Thoracic aorta (tissue), 2 donors: ENCODE measurements around the gene PRSS33. TPM values are rescaled to one million over a fixed set of nuclear protein-coding genes. Genes with fewer than 3 reads are reported as not detected.

Experiments used
- ATAC-seq: fragments of 150-250 bp; one replicate; pipeline ENCODE4 v1.8.0; 2017; ENCODE audit warnings: low read depth; ENCODE audit not compliant: insufficient number of reproducible peaks, low FRiP score
- DNase-seq: peaks from one replicate; pipeline ENCODE4 v3.0.0-alpha.2; 2020; ENCODE audit warnings: low spot score
- H3K27ac ChIP-seq, 2 donors: fragments of 200-600 bp; sonication (generic); 1 replicate in 1 of 2; 2 replicates in 1 of 2; pipeline ENCODE4 v1.5.1; 2016; ENCODE audit warnings: mild to moderate bottlenecking in 2 of 2, moderate library complexity in 2 of 2
- H3K27me3 ChIP-seq: fragments of 200-600 bp; sonication (generic); replicated peaks from 2 replicates; pipeline ENCODE4 v1.6.0; 2016; ENCODE audit warnings: mild to moderate bottlenecking; ENCODE audit not compliant: insufficient read depth
- H3K36me3 ChIP-seq: fragments of 200-600 bp; sonication (generic); one replicate; pipeline ENCODE4 v1.5.1; 2016
- H3K4me1 ChIP-seq, 2 donors: fragments of 200-600 bp; sonication (generic); 1 replicate in 1 of 2; 2 replicates in 1 of 2; pipeline versions ENCODE4 v1.5.1 to v1.6.0; 2016; ENCODE audit warnings: low read depth in 2 of 2, mild to moderate bottlenecking in 1 of 2; ENCODE audit not compliant: control insufficient read depth in 1 of 2
- H3K4me3 ChIP-seq: fragments of 200-600 bp; sonication (generic); 2 replicates; pipeline ENCODE4 v1.5.1; 2016; ENCODE audit warnings: mild to moderate bottlenecking
- H3K9me3 ChIP-seq: fragments of 200-600 bp; sonication (generic); 2 replicates; pipeline ENCODE4 v1.5.1; 2016
- total RNA-seq, 2 donors: library from RNA; depleted of rRNA; stranded (reverse); fragments of >200 nt; gene quantifications; one replicate each; pipeline versions ENCODE4 v1.1.0 to v1.2.3, GENCODE V29; 2016
- TF ChIP-seq, protein P1 (sequence below): fragments of 200-600 bp; sonication (generic); IDR thresholded peaks from one replicate; pipeline ENCODE4 v1.5.1; 2019; ENCODE audit warnings: antibody characterized with exemption

Gene PRSS33
- total RNA-seq, 2 donors from 2014 or later: not detected

DNA sequence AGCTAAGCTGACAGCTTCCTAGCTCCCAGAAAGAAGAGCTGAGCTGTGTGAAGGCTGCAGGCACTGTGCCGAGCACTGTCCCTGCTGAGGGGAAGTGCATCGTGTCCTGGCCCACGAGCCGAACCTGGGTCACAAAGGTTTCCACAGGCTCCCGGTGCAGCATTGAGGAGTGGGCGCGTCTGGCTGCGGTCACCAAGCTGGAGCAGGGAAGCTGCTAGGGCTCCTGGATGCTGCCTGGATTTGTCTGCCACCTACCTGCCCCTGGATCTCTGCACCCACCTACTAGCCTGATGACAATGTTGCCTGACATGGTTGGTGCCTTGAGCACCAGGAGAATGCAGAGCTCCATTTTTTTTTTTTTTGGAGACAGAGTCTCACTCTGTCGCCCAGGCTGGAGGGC, 41.4 kb downstream of the PRSS33 start:
- no peaks in the 10 kb centered on the region for H3K9me3 ChIP-seq
- H3K4me1 ChIP-seq: no peaks in the 10 kb centered on the region
- TF ChIP-seq, protein P1, sequence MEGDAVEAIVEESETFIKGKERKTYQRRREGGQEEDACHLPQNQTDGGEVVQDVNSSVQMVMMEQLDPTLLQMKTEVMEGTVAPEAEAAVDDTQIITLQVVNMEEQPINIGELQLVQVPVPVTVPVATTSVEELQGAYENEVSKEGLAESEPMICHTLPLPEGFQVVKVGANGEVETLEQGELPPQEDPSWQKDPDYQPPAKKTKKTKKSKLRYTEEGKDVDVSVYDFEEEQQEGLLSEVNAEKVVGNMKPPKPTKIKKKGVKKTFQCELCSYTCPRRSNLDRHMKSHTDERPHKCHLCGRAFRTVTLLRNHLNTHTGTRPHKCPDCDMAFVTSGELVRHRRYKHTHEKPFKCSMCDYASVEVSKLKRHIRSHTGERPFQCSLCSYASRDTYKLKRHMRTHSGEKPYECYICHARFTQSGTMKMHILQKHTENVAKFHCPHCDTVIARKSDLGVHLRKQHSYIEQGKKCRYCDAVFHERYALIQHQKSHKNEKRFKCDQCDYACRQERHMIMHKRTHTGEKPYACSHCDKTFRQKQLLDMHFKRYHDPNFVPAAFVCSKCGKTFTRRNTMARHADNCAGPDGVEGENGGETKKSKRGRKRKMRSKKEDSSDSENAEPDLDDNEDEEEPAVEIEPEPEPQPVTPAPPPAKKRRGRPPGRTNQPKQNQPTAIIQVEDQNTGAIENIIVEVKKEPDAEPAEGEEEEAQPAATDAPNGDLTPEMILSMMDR: no peak
- no peaks in the 10 kb centered on the region for H3K27me3 ChIP-seq
- no peak overlapping the region for H3K27ac ChIP-seq
- DNase-seq: no peak
- no peak overlapping the region for H3K4me3 ChIP-seq
- H3K36me3 ChIP-seq: no peaks in the 10 kb centered on the region
- no peak for ATAC-seq

DNA sequence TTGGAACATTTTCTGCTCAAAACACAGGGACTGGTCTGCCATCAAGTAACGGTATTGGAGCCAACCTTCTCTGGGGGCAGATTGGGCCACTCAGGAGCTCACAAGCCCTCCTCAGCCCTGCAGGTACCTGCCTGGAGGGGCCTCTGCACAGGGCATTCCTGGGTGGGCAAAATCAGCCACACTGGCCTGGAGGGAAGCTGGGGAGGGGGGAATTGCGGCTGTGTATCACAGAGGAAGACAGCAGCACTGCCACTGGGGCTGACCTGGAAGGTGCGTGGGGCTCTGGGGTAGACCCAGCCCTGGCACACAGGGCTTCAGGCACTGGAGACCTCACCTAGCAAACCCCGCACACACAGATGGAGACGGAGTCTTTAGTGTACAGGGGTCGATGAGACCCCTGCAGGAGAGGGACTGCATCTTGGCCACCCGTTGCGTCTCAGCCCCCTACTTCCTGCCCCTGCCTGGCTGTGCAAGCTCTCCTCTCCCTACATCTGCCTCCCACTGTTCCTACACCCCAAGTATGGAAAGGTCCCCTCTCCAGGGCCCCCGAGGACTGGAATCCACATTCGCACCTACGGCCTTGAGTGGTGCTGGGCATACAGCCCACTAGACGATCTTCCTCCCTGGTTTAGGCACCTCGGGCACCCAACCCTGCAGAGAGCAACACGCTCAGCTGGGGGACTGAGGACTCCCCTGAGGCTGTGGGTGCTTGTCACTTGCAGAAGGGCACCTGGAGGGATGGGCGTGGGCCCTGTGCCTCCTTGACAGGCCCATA, 42.1 kb downstream of the PRSS33 start:
- no peaks in the 10 kb centered on the region for H3K27me3 ChIP-seq
- no peak overlapping the region for H3K27ac ChIP-seq
- ATAC-seq (no peak), DNase-seq (no peak)
- H3K4me1 ChIP-seq: no peaks in the 10 kb centered on the region
- H3K4me3 ChIP-seq: no peak overlapping the region
- TF ChIP-seq, protein P1: no peak
- no peaks in the 10 kb centered on the region for H3K9me3 ChIP-seq
- no peaks in the 10 kb centered on the region for H3K36me3 ChIP-seq

DNA sequence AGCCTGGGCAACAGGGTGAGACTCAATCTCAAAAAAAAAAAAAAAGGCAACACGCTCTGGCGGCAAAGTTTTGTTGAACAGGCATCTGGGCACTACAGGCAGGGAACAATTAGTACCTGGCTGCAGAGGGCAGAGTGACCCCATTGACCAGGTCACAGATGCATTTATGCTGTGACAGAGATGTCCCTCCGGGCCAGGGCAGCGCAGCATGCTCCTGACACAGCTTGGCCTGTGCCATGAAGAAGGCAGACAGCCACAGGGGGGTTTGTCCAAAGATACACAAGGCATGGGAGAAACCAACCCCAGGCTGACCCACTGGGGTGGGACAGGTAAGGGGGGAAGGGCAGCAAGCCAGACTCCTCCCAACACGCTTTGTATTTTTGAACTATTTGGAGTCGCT, 42.6 kb downstream of the PRSS33 start:
- no peak for DNase-seq

DNA sequence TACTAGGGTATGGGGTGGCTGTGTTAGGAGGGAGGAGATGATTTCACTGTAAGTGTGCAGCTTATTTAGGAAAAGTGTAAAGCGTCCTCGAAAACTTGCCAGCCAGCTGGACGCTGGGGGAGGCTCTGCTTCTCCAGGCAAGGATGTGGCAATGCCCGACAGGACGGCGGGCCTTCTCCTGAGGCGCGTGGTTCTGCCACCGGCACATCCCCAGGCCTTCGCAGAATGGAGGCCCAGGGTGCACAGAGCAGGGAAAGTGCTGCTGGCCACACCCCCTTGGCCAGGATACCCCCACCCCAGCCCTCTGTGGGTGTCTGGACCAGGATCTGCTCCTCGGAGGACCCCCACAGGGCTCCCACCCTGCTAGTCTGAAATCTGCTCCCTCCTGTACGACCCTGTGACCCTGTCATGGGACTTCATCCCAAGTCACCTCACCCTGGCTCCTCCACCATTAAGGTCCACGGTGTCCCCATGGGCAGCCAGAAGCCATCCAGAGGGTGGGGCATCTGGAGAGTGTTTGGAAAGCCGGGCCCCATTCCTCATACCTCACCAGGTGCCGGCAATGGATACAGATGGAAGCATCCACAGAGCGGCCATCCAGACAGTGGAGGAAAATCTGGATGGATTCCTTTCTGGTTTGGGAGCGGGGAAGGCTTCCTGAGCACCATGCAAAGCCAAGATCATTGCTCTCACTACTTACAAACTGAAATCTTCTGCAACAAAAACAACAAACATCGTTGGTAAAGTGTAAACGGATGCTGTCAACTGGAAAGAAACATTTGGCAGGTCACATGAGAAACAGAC, 44.2 kb downstream of the PRSS33 start:
- H3K4me1 ChIP-seq: no peaks in the 10 kb centered on the region
- no peak for DNase-seq
- TF ChIP-seq, protein P1: no peak
- no peak overlapping the region for H3K27ac ChIP-seq
- ATAC-seq: no peak
- no peak overlapping the region for H3K4me3 ChIP-seq
- no peaks in the 10 kb centered on the region for H3K27me3 ChIP-seq
- H3K9me3 ChIP-seq: no peaks in the 10 kb centered on the region
- H3K36me3 ChIP-seq: no peaks in the 10 kb centered on the region

More for the DNA sequence above, 42.6 kb downstream of the PRSS33 start:
- no peaks in the 10 kb centered on the region for H3K4me1 ChIP-seq
- H3K27me3 ChIP-seq: no peaks in the 10 kb centered on the region
- ATAC-seq: no peak
- no peak overlapping the region for H3K27ac ChIP-seq
- H3K4me3 ChIP-seq: no peak overlapping the region
- TF ChIP-seq, protein P1: no peak
- H3K9me3 ChIP-seq: no peaks in the 10 kb centered on the region
- no peaks in the 10 kb centered on the region for H3K36me3 ChIP-seq

DNA sequence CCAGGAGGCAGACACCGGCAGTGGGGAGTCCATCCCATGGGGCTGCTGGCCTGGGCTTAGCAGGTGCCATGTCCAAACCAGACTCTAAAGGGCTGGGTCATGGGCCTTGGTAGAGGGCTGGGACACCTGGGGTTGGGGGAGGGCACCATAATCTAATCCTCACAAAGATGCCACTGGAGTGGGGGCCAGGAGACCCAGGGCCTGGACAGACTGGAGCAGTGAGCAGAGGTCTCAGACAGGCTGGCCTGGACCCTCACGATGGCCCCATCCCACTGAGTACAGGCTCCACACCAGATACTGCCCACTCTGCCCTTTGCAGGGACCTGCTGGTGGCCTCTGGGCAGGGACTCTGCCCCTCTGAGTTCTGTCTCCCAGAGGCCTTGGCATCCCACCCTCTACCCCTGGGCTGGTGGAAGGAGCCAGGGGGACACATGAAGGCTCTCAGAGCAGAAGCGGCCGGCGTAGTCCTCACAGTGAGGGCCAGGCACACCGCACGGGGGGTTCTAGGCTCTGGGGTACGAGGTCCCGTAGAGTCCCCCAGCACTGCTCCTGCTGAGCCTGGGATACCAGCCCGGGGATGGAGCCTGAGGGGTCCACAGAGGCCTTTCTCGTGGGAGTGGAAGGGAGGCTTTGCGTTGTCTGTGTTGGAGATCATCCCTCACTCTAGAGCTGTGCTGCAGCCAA, 44.9 kb downstream of the PRSS33 start:
- no peak overlapping the region for H3K4me3 ChIP-seq
- no peaks in the 10 kb centered on the region for H3K36me3 ChIP-seq
- no peaks in the 10 kb centered on the region for H3K9me3 ChIP-seq
- no peaks in the 10 kb centered on the region for H3K27me3 ChIP-seq
- ATAC-seq: no peak
- TF ChIP-seq, protein P1: no peak
- no peaks in the 10 kb centered on the region for H3K4me1 ChIP-seq
- no peak for DNase-seq
- no peak overlapping the region for H3K27ac ChIP-seq
